ENCODE data around the gene MAMLD1. TPM values are rescaled to one million over a fixed set of nuclear protein-coding genes. Genes with fewer than 3 reads are reported as not detected.

The MAMLD1 gene
- total RNA-seq, 1 donor from 2014 or later, result 3.0 TPM

DNA sequence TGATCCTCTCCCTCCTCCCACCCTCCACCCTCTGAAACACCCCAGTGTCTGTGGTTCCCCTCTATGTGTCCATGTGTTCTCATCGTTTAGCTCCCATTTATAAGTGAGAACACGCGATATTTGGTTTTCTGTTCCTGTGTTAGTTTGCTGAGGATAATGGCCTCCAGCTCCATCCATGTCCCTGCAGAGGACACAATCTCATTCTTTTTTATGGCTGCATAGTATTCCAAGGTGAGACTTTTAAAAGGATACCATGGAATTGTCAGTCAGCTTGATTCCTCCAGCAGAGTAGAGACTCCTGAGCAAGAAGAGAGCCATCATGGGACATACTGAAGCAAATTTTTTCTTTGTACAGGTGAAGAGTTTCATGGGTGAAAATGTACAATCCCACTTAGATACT is 166.5 kb downstream of the MAMLD1 start:
- Histone ChIP-seq H3K4me3 (no peak overlapping the region), H3K27me3 (ENCODE audit: low read depth) (no peaks in the 10 kb centered on the region), H3K9me3 (no peaks in the 10 kb centered on the region), H3K36me3 (no peaks in the 10 kb centered on the region), H3K4me1 (no peaks in the 10 kb centered on the region), H3K27ac (no peak overlapping the region)
- ATAC-seq (no peak), DNase-seq (no peak)
- intact Hi-C loops (cut with DNase I), result no loop called here
- TF ChIP-seq, protein P1, sequence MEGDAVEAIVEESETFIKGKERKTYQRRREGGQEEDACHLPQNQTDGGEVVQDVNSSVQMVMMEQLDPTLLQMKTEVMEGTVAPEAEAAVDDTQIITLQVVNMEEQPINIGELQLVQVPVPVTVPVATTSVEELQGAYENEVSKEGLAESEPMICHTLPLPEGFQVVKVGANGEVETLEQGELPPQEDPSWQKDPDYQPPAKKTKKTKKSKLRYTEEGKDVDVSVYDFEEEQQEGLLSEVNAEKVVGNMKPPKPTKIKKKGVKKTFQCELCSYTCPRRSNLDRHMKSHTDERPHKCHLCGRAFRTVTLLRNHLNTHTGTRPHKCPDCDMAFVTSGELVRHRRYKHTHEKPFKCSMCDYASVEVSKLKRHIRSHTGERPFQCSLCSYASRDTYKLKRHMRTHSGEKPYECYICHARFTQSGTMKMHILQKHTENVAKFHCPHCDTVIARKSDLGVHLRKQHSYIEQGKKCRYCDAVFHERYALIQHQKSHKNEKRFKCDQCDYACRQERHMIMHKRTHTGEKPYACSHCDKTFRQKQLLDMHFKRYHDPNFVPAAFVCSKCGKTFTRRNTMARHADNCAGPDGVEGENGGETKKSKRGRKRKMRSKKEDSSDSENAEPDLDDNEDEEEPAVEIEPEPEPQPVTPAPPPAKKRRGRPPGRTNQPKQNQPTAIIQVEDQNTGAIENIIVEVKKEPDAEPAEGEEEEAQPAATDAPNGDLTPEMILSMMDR (IDR thresholded peaks at IDR 0.05), result no peak

GRCh38 chrX:150530821-150531220 is 167.7 kb downstream of the MAMLD1 start:
- no peak for ATAC-seq
- TF ChIP-seq, protein P1 (IDR thresholded peaks at IDR 0.05), result no peak
- H3K27ac ChIP-seq, result no peak overlapping the region
- no peaks in the 10 kb centered on the region for H3K9me3 ChIP-seq
- H3K36me3 ChIP-seq, result no peaks in the 10 kb centered on the region
- no peaks in the 10 kb centered on the region for H3K27me3 ChIP-seq (ENCODE audit: low read depth)
- intact Hi-C loops (cut with DNase I), result no loop called here
- H3K4me1 ChIP-seq, result no peaks in the 10 kb centered on the region
- DNase-seq, result no peak
- H3K4me3 ChIP-seq, result no peak overlapping the region

GRCh38 chrX:150531467-150531866 is 168.3 kb downstream of the MAMLD1 start:
- ATAC-seq (no peak), DNase-seq (no peak)
- H3K4me1 ChIP-seq, result no peaks in the 10 kb centered on the region
- H3K27me3 ChIP-seq (ENCODE audit: low read depth), result no peaks in the 10 kb centered on the region
- intact Hi-C loops (cut with DNase I), result no loop called here
- H3K9me3 ChIP-seq, result no peaks in the 10 kb centered on the region
- TF ChIP-seq, protein P1 (IDR thresholded peaks at IDR 0.05), result no peak
- H3K27ac ChIP-seq, result no peak overlapping the region
- H3K36me3 ChIP-seq, result no peaks in the 10 kb centered on the region
- no peak overlapping the region for H3K4me3 ChIP-seq

DNA sequence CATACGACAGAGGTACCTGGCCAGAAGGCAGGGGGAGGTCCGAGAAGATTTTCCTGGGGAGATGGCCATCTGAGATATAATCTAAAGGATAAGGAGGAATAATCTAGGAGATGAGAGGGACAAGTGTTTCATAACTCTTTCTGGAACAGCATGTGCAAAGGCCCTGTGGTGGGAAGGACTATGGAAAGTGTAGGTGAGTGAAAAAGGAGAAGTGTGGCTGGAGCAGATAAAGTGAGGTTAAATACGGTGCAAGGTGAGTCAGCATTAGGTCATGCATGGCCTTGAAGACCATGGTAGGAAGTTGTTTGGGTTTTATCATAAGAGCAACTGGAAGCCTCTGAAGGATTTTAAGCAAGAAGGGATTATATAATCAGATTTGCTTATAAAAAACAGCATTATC is 170.7 kb downstream of the MAMLD1 start:
- Histone ChIP-seq H3K4me1 (no peaks in the 10 kb centered on the region), H3K27me3 (ENCODE audit: low read depth) (no peaks in the 10 kb centered on the region), H3K9me3 (no peaks in the 10 kb centered on the region), H3K4me3 (no peak overlapping the region), H3K27ac (no peak overlapping the region), H3K36me3 (no peaks in the 10 kb centered on the region)
- TF ChIP-seq, protein P1 (IDR thresholded peaks at IDR 0.05), result no peak
- no peak for ATAC-seq
- intact Hi-C loops (cut with DNase I), result no loop called here
- DNase-seq, result no peak

- TF ChIP-seq, protein P1 (IDR thresholded peaks at IDR 0.05), result peak; percentile 17
- H3K4me1 ChIP-seq, result no peaks in the 10 kb centered on the region
- H3K27me3 ChIP-seq (ENCODE audit: low read depth), result no peaks in the 10 kb centered on the region
- H3K9me3 ChIP-seq, result no peaks in the 10 kb centered on the region
- intact Hi-C loops (cut with DNase I), result no loop called here
- DNase-seq (no peak), ATAC-seq (no peak)
- no peak overlapping the region for H3K27ac ChIP-seq
- no peak overlapping the region for H3K4me3 ChIP-seq
- H3K36me3 ChIP-seq, result no peaks in the 10 kb centered on the region
Observed at GRCh38 chrX:150536455-150537116, 173.5 kb downstream of the MAMLD1 start.

Data from lower lobe of right lung (tissue), 2 donors.